Body of pancreas (tissue), 4 donors: ENCODE results near the gene ARIH1.
"Not testable (repeated sequence)": the region's sequence is repeated elsewhere in the genome, so short reads cannot be mapped to it uniquely, and the experiment has no call there.

Experiments
- CTCF ChIP-seq, 7 experiments: fragments of 450-650 bp in 4 of 7; fragments of 200-600 bp in 3 of 7; sonication (generic) in 3 of 7; IDR thresholded peaks; one replicate each; pipeline ENCODE4 v1.5.1; 2016 to 2019; ENCODE audit warnings: antibody characterized with exemption in 7 of 7
- POLR2A ChIP-seq, 3 donors: fragments of 450-650 bp; IDR thresholded peaks; one replicate each; pipeline ENCODE4 v1.6.1; 2016; ENCODE audit warnings: antibody characterized with exemption in 3 of 3, mild to moderate bottlenecking in 2 of 3

- not testable (repeated sequence) for TF ChIP-seq POLR2A, CTCF (IDR thresholded peaks at IDR 0.05)
Observed at GRCh38 chr15:72442848-72443247, 31.3 kb upstream of the ARIH1 start.
